Stimulated activated CD8-positive, alpha-beta memory T cell treated with anti-CD3 and anti-CD28 coated beads, Interleukin-2, amount 100 ng/mL, for 48 hours (primary cell): ENCODE measurements around the gene ZBTB20.

Experiments
- DNase-seq, 2 donors: peaks; one replicate each; pipeline ENCODE4 v3.0.0-alpha.2; 2020; ENCODE audit warnings: low read depth in 2 of 2

The ZBTB20 gene

GRCh38 chr3:115021061-115021460, 126.0 kb downstream of the ZBTB20 start:
- DNase-seq: no peak

GRCh38 chr3:115019900-115020299, 127.2 kb downstream of the ZBTB20 start:
- no peak for DNase-seq

GRCh38 chr3:115018694-115019093, 128.4 kb downstream of the ZBTB20 start:
- no peak for DNase-seq

- DNase-seq: no peak
These were observed 139.1 kb downstream of the ZBTB20 start for GRCh38 chr3:115007966-115008365.

- no peak for DNase-seq
These were observed 142.6 kb downstream of the ZBTB20 start for GRCh38 chr3:115004201-115005140.

- DNase-seq: no peak
These were observed 148.0 kb downstream of the ZBTB20 start for GRCh38 chr3:114998971-114999579.

GRCh38 chr3:114994554-114995341, 152.3 kb downstream of the ZBTB20 start:
- no peak for DNase-seq

GRCh38 chr3:114985776-114986175, 161.3 kb downstream of the ZBTB20 start:
- DNase-seq: no peak

- DNase-seq: no peak
These were observed 163.8 kb downstream of the ZBTB20 start for GRCh38 chr3:114983248-114983647.

- DNase-seq: no peak
These were observed 172.7 kb downstream of the ZBTB20 start for GRCh38 chr3:114974387-114974786.

GRCh38 chr3:114973536-114973935, 173.6 kb downstream of the ZBTB20 start:
- DNase-seq: no peak

- DNase-seq: no peak
These were observed 179.9 kb downstream of the ZBTB20 start for GRCh38 chr3:114967168-114967567.

- no peak for DNase-seq
These were observed 184.9 kb downstream of the ZBTB20 start for GRCh38 chr3:114962189-114962588.

GRCh38 chr3:114958930-114959329, 188.2 kb downstream of the ZBTB20 start:
- DNase-seq: no peak

- DNase-seq: no peak
These were observed 193.3 kb downstream of the ZBTB20 start for GRCh38 chr3:114953800-114954199.

GRCh38 chr3:114953215-114953799, 193.8 kb downstream of the ZBTB20 start:
- no peak for DNase-seq

- DNase-seq: no peak
These were observed 204.3 kb downstream of the ZBTB20 start for GRCh38 chr3:114942773-114943172.

- DNase-seq: no peak
These were observed 205.3 kb downstream of the ZBTB20 start for GRCh38 chr3:114941626-114942309.

- no peak for DNase-seq
These were observed 207.2 kb downstream of the ZBTB20 start for GRCh38 chr3:114939920-114940319.

- DNase-seq: no peak
These were observed 213.7 kb downstream of the ZBTB20 start for GRCh38 chr3:114933407-114933806.

- DNase-seq: no peak
These were observed 216.9 kb downstream of the ZBTB20 start for GRCh38 chr3:114929971-114930732.
